Measurements from ENCODE around the gene ZFP14. TPM values are rescaled to one million over a fixed set of nuclear protein-coding genes. Genes with fewer than 3 reads are reported as not detected.
A peak's percentile ranks its signal among the peaks of the same experiment; 100 is the strongest.

ZFP14 gene
- total RNA-seq, 1 donor from 2014 or later: 6.6 TPM

- peaks cover 19% of the 10 kb centered on the region for H3K4me1 Mint-ChIP-seq (ENCODE audit: unreplicated experiment)
- peaks cover 20% of the 10 kb centered on the region for H3K36me3 Mint-ChIP-seq (ENCODE audit: unreplicated experiment)
- H3K9me3 Mint-ChIP-seq (ENCODE audit: unreplicated experiment): peaks cover 8% of the 10 kb centered on the region
- peak within 1 kb of the TSS; percentile 93 for H3K4me3 Mint-ChIP-seq (ENCODE audit: unreplicated experiment)
- peak within 1 kb of the TSS; percentile 98 for H3K27ac Mint-ChIP-seq (ENCODE audit: unreplicated experiment)
- no peaks in the 10 kb centered on the region for H3K27me3 Mint-ChIP-seq (ENCODE audit: unreplicated experiment)
- peak; percentile 95 for DNase-seq (ENCODE audit: extremely low spot score, unreplicated experiment)
- no peak for TF ChIP-seq CTCF (IDR thresholded peaks at IDR 0.05)
These were observed 39.4 kb upstream of the ZFP14 start, which contains the start of gene ZFP82 for GRCh38 chr19:36418287-36419001. Gene ZFP82 (minus strand): TSS chr19:36418644. CDS start chr19:36409789, 8,855 bp downstream.

- Mint-ChIP-seq H3K27ac (ENCODE audit: unreplicated experiment) (peak overlapping the region; percentile 98), H3K27me3 (ENCODE audit: unreplicated experiment) (no peaks in the 10 kb centered on the region), H3K9me3 (ENCODE audit: unreplicated experiment) (peaks cover 10% of the 10 kb centered on the region), H3K36me3 (ENCODE audit: unreplicated experiment) (peaks cover 25% of the 10 kb centered on the region), H3K4me1 (ENCODE audit: unreplicated experiment) (peaks cover 19% of the 10 kb centered on the region), H3K4me3 (ENCODE audit: unreplicated experiment) (peak overlapping the region; percentile 93)
- DNase-seq (ENCODE audit: extremely low spot score, unreplicated experiment): no peak
- TF ChIP-seq CTCF (IDR thresholded peaks at IDR 0.05): no peak
These were observed 38.8 kb upstream of the ZFP14 start for GRCh38 chr19:36417752-36418286.

- Mint-ChIP-seq H3K27ac (ENCODE audit: unreplicated experiment) (no peak overlapping the region), H3K4me1 (ENCODE audit: unreplicated experiment) (no peaks in the 10 kb centered on the region), H3K4me3 (ENCODE audit: unreplicated experiment) (no peak overlapping the region), H3K9me3 (ENCODE audit: unreplicated experiment) (peaks cover 37% of the 10 kb centered on the region), H3K27me3 (ENCODE audit: unreplicated experiment) (no peaks in the 10 kb centered on the region), H3K36me3 (ENCODE audit: unreplicated experiment) (peaks cover 66% of the 10 kb centered on the region)
- TF ChIP-seq CTCF (IDR thresholded peaks at IDR 0.05): no peak
- no peak for DNase-seq (ENCODE audit: extremely low spot score, unreplicated experiment)
These were observed 30.8 kb upstream of the ZFP14 start for GRCh38 chr19:36409841-36410240.

GRCh38 chr19:36408101-36408500 lies 29.1 kb upstream of the ZFP14 start:
- H3K27ac Mint-ChIP-seq (ENCODE audit: unreplicated experiment): no peak overlapping the region
- DNase-seq (ENCODE audit: extremely low spot score, unreplicated experiment): no peak
- no peaks in the 10 kb centered on the region for H3K27me3 Mint-ChIP-seq (ENCODE audit: unreplicated experiment)
- H3K4me1 Mint-ChIP-seq (ENCODE audit: unreplicated experiment): no peaks in the 10 kb centered on the region
- H3K9me3 Mint-ChIP-seq (ENCODE audit: unreplicated experiment): peaks cover 43% of the 10 kb centered on the region
- peaks cover 75% of the 10 kb centered on the region for H3K36me3 Mint-ChIP-seq (ENCODE audit: unreplicated experiment)
- TF ChIP-seq CTCF (IDR thresholded peaks at IDR 0.05): no peak
- no peak overlapping the region for H3K4me3 Mint-ChIP-seq (ENCODE audit: unreplicated experiment)

- DNase-seq (ENCODE audit: extremely low spot score, unreplicated experiment): no peak
- H3K36me3 Mint-ChIP-seq (ENCODE audit: unreplicated experiment): peaks cover 84% of the 10 kb centered on the region
These were observed 25.5 kb upstream of the ZFP14 start for GRCh38 chr19:36404498-36404897.

More at GRCh38 chr19:36404498-36404897, 25.5 kb upstream of the ZFP14 start:
- no peaks in the 10 kb centered on the region for H3K4me1 Mint-ChIP-seq (ENCODE audit: unreplicated experiment)
- peaks cover 48% of the 10 kb centered on the region for H3K9me3 Mint-ChIP-seq (ENCODE audit: unreplicated experiment)
- H3K27ac Mint-ChIP-seq (ENCODE audit: unreplicated experiment): no peak overlapping the region
- no peaks in the 10 kb centered on the region for H3K27me3 Mint-ChIP-seq (ENCODE audit: unreplicated experiment)
- no peak for TF ChIP-seq CTCF (IDR thresholded peaks at IDR 0.05)
- H3K4me3 Mint-ChIP-seq (ENCODE audit: unreplicated experiment): no peak overlapping the region

Measured in osteocyte (in vitro differentiated cells).